GM18867 (cell line): ENCODE results near the gene S100A9.

Experiments
- ATAC-seq: cut with Tn5 transposase; IDR thresholded peaks from one replicate; pipeline ENCODE4 v1.9.1; 2021; ENCODE audit warnings: mild to moderate bottlenecking, moderate library complexity; ENCODE audit not compliant: unreplicated experiment

The S100A9 gene

DNA sequence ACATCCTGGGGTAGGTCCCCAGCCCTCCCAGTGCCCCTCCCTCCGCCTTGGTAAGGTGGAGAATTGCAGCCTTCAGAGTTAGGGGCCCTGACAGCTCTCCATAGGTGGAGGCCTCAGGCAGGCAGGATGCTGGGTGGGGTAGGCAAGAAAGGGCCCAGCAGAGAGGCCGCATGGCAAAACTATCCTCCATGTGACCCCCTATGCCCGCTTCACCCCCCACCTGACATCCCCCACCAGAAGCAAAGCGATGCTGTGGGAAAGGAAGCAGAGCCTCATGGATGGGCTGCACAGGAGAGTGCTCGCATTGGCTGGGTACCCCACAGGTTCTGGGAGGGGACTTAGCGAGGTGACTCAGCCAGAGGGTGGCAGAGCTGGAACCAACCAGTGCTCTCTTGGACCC lies 1.6 kb downstream of the S100A9 start:
- ATAC-seq, result no peak

DNA sequence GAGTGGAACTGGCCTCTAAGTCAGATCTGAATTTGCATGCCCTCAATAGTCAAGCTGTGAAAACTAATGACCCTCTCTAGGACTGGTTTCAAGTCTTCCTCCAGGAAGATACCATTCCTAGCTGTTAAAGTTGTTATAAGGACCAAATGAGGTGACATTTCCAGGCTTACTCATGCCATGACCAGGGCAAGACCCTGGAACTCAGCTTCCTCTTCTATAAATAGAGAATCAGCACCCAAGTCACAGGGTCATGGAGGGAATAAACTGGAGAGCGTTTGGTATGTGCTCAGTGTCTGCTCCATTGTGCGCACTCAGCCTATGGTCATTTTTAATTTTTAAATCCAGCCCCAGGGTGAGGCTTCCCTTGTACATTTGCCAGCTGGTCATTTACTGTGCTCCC lies 2.5 kb downstream of the S100A9 start:
- no peak for ATAC-seq

DNA sequence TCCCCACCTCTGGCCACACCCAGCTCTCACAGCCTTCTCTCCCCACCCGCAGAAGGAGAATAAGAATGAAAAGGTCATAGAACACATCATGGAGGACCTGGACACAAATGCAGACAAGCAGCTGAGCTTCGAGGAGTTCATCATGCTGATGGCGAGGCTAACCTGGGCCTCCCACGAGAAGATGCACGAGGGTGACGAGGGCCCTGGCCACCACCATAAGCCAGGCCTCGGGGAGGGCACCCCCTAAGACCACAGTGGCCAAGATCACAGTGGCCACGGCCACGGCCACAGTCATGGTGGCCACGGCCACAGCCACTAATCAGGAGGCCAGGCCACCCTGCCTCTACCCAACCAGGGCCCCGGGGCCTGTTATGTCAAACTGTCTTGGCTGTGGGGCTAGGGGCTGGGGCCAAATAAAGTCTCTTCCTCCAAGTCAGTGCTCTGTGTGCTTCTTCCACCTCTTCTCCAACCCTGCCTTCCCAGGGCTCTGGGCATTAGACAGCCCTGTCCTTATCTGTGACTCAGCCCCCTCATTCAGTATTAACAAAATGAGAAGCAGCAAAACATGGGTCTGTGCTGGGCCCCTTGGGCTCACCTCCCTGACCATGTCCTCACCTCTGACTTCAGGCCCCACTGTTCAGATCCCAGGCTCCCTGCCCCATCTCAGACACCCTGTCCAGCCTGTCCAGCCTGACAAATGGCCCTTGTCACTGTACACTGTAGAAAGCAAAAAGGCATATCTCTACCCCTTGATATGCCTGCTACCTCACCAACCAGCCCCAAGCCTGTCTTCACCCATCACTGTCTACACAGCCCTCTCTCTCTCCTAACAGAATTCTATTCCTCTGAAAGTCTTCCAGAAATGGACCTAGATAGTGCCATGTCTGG lies 3.2 kb downstream of the S100A9 start:
- no peak for ATAC-seq

DNA sequence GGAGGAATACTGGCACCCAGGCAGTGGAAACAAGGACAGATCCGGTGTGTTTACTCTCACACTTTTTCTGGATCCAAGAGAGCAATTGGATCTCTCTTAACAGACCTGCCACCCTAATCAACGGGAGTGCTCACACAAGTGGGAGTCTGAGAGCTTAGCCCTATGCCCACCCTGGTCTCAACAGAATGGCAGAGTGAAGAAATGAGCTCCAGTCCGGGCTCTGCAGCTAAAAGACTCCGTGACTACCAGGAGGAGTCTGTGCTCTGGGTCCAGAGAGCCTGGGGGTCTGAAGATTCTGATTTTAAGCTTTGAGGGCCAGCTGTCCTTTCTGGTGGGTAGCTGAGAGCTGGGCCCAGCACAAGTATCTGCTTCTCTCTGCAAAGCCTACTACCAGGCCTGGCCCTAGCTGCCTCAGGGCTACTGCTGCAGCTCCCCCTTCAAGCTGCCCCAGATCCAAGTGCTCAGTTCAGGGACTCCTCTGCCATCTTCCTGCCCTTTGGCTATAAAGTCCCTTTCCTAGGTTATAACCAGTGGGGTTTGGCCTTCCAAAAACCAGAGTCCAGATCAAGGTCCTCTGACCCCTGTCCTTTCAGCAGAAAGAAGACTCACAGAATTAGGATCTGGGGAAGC lies 3.9 kb downstream of the S100A9 start:
- ATAC-seq, result no peak

DNA sequence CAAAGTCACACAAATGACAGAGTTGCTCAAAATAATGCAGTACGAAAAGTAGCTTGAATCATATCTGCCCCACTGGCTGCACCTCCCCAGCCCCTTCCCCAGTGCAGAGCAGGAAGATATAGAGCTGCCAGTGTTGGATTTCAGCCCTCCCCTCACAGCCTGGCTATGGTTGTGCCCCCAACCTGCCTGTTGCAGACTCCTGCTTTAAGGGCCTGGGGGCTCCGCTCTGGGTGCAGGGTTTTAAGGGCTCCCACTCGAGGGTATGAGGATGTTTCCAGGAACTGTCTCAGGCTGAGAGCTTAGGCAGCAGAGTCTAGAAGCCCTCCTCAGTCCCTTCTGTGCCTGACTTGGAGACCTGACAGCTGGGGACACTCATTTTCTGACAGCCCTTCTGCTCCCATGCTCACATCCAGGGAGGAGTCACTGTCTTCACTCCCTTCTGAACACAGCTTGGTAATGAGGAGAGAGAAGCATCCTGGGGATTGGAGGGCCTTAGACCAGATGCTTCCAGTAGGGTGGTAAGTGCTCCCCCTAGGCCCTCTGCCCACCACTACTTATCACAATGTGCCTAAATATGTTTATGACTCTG lies 4.6 kb downstream of the S100A9 start:
- ATAC-seq, result no peak

DNA sequence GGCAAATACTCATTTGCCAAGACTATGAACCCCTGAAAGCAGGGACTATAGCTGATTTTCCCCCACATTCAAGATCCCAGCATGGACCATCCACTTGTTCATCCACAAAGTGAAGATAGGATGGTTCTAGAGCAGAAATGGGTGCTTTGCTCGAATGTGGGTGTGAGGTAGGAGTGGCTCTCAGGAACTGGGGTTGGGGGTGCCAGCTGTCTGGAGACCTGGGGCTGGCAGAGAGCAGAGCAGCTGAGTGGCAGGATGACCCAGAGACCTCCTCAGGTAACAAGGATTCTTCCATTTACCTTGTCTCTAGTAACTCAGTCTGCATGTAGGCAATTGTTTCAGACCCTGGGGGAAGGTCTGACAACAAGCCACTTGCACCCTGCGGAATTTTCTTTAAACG lies 6.0 kb downstream of the S100A9 start:
- ATAC-seq, result no peak

DNA sequence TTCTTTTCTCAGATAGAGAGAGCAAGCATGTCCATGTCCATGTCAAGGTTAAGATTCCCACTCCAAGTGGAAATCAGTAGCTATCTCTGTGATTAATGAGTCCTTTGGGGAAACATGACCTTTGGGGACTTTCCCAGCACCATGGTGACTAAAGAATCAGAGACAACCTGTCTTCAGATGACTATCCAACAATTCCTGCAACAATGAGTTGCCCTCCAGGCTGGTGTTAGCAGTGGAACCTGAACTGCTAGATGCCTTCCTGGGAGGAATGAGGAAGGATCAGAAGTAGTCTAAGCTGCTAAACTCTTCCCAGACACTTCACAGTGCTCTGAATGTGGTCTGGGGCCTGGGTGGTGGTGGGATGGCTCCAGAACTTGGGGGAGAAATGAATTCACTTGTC lies 6.5 kb downstream of the S100A9 start:
- no peak for ATAC-seq

DNA sequence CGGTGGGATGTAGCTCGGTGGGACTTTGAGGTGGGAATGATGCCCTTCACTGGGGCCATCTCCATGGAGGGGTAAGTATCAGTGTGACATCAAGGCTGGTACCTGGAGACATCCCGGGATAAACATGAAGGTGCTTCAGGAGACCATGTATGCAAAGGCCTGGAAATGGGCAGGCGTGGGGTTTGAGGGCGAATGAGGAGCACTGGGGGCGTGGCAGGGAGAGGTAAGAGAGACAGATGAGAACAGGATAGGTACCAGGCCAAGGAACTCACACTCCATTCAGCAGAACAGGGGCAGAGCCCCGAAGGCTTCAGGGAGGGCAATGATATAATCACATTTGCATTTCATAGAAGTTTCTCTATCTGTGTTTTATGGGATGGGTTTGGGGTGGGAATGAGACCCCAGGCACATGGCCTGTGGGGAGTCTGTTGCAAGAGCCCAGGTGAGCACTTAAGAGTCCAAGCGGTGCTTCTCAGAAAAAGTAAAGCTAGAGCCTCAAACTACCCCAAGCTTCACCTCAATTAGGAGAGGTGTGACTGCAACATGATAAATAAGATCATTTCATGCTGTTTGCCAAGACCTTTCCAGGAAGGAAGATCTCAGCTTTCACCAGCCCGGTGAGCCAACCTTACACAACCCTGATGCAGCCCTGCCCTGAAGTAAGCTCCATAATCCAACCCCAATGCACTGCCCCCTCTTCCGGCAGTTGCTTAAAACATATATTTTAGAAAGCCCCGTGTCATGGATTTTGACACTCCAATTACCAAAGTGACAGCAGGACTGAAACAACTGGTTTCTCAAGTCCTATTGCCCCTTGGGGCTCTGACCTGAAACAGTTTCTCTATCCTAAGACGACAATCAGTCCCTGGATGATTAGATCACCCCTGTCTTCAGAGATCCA lies 7.4 kb downstream of the S100A9 start:
- ATAC-seq, result no peak

DNA sequence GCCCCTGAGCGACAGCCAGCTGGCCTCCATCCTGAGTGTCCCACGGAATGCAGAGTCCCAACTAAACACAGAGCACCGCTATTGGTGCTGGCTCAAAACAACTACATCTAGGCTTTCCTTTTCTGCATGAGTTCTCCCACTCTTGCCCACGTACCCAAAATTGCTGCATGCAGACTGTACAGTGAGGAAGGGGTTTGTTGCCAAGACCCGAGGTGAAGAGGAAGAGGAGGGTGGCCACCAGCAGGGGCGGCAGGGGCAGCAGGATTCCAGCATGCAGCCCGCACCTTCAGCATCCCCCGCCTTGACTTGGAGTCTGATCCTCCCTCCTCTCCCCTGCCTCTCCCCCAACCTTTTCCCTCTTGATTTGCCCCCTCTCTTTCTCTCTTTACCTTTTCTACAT lies 8.0 kb downstream of the S100A9 start:
- no peak for ATAC-seq

DNA sequence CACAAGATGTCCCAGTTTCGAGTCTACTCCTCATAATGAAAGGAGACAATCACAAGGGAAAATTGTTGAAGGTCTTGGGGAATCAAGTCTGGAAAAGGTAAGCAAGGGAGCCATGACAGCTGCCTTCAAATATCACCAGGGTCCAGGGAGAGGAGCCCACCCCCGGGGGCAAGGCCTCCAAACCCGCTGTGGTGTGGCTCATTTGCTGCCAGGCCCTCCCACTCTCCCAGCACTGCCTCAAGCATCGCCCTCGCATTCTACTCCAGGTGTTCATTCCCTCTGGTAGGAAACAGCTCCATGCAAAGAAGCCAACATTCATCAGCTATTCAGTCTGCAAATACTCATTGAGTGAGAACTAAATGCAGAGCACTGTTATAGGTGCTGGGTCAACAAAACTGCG lies 8.6 kb downstream of the S100A9 start:
- ATAC-seq, result no peak

DNA sequence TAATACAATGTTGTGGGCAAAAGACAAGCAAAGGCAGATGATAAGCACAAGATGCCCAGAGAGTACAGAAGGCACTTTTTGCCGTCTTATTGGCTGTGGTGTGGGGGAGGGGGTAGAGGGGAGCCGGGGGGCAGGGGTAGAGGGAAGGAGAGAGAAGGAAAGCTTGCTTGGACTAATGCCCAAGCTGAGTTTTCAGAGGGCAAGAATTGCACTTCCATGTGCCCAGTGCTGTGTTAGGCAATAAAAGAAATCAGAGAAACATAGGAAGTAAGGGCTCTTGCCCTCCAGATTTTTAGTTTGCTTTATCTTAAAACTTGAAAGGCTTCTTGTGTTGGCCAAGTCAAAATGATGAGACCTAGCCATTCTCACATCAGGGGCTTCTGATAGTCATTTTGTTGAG lies 9.4 kb downstream of the S100A9 start:
- no peak for ATAC-seq

DNA sequence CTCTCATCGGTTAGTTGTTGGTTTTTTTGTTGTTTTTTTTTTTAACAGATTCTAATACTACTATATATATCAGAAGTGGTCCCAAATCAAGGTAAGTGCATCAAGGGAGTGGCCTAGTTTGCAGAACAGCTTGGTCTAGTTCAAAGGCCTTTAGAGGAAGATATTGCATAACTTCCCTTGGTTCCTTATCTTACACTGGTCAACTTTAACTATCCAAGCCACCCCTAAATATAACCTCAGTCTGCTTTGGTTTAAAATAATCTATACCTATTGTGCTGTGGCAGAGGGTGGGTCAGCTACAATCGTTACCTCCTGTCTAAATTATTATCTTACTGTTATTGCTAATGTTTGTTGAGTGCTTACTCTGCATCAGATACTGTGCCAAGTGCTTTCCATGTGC lies 10.8 kb downstream of the S100A9 start:
- no peak for ATAC-seq

DNA sequence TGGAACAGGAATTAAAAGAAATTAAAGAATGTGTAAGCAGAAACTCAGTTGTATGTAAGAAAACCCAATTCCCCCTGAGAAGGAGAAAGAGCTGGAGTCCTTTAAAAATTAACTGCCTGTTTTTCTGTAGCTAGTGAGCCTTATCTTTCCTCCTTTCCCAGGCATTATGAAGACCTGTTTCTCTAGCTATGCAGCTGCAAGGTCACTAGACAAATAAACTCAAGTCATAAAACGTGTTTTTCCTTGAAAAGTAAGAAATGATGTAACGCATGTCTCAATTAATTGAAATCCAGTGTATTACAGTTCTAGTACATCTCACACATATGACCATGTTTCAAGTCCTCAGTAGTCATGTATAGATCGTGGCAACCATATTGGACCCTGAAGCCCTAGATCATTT lies 12.5 kb downstream of the S100A9 start:
- no peak for ATAC-seq

DNA sequence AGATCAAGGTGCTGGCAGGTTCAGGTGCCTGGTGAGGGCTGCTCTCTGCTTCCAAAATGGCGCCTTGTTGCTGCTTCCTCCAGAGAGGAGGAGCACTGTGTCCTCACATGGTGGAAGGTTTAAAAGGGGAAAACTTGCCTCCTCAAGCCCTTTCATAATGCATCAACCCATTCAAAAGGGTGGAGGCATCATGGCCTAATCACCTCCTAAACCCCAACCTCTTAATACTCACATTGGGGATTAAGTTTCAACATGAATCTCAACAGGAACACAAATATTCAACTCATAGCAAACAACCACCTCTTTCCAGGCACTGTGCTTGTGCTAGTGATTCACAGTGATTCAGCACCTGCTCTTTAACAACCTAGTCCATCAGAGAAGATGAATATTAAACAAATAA lies 13.6 kb downstream of the S100A9 start:
- no peak for ATAC-seq

DNA sequence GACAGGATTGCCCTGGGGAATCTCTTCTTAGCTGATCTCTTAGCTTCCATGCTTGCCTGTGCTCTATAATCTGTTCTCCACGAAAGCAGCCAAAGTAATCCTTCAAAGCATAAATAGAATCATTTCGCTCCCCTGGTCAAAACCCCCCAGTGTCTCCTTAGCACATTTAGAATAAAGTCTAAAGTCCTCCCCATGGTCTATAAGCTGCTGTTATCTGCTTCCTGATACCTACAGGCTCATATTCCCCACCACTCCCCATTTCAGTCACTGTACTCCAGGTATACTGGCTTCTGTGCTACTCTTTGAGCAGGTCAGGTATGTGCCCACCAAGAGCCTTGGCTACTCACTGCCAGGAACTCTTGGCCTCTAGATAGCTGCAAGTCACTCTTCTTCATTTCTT lies 14.9 kb downstream of the S100A9 start:
- no peak for ATAC-seq

DNA sequence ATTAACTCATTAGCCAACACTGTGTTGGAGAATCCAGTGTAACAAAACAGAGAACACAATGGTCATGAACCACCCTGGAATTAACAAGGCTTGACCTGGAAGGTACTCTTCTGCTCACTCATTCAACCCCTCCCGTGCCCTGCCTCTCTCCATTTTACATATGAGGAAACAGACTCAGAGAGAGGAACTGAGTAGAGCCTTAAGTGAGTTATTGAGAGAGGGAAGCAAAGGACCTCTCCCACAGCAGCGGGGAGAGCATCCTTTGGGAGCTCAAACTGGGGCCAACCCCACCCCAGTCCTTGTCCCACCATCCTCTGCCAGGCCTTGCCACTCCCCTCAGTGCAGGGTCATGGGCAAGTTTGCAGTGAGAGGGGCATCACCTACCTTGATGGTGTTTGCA lies 16.4 kb downstream of the S100A9 start:
- ATAC-seq, result no peak

DNA sequence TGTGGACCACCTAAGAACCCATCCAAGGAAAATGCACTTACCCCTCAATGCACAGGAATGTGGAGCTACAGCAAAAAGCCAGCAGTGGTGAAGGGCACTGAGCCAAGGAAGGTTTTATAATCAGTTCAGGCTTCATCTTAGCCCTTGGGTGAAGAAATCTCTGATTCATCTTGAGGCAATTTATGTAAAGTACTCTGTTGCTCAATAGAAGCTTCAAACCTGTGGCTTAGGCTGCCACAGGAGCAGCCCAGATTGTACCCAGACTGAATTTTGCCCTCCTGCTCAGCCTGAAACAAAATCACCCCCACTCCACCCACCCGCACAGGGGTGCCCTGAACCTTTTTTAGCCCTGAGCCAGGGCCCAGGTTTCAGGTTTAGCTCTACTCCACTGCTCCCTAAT lies 17.9 kb downstream of the S100A9 start, which contains the start of gene S100A12:
S100A12 (minus strand) TSS at position 111 of the 400 bp plus-strand sequence. CDS start 1,029 bp downstream, outside the sequence.
- no peak for ATAC-seq

DNA sequence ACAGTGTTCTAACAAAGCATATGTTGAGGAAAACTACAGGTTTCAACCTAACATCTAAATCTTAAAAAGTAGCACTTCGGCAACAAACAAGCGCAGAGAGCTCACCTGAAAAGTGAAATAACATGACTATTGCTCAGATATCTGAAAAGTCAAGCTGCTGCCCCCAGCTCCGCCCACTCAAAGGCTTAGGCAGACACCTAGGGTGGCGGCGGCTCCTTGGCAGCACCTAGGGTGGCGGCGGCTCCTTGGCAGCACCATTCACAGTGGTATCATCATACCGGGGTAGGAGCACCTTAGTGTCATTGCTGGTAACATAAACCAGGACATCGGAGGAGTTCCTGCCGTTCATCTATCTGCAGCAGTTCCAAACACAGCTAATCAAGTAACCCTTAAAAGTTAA lies 21.9 kb downstream of the S100A9 start:
- ATAC-seq, result no peak

DNA sequence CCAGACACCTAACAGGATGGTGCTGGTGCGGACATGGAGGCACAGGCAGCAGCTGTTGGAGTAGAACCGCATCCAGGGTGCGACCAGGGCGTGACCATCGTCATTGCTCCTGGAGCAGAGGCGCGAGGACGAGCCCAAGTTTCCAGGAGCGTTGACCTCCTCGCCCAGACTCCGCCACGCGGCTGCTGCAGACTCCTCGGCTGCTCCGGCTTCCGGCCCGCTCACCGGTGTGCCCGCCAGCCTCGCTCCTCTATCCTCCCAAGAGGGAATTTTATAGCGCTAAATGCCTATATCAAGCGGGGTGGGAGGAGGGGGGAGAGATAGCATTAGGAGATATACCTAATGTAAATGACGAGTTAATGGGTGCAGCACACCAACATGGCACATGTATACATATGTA lies 23.1 kb downstream of the S100A9 start:
- no peak for ATAC-seq

DNA sequence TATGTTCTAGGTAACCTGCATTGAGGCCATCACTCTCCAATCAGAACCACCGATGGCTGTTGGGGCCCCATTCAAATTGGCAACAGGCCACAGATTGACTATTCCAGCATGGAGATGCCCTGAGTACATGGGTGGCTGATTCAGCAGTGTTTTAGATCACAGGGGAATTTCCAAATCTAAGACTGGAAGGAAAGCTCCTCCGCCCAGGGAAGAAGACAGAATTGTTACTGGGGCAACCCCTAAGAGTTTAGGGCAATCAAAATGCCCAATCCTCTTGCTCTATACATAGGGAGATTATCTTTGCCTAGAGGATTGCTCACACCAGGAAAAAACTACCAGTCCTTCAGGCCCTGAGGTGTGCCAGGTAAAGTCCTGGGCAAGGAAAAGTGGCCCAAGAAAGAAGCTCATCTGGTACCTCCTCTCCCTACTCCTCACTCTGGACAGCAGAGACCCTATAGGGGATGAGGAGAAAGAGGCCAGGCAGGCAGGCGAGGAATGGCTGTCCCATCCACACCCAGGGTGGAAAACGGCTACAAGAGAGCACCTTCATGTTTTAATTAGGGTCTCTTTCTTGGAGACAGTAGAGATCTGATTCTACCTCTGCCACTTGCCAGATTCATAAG lies 27.4 kb downstream of the S100A9 start:
- ATAC-seq, result no peak

DNA sequence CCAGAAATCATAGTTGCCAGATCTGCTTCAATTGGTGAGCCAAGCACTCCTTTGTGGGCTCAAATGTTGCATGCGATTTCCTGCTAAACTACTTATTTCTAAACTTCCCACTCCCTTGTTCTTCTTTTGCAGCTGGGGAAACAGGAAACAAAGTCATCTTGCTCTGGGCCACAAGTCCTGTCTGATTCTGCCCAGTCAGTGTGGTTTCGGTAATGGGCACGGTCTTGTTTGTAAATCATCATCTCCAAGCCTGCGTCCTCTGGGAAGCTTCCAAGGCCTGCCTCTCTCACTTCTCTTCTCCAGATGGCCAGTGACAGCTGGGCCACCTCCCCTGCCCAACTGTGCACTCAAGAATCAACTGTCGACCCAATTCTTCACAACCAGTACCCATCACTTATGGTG lies 28.8 kb downstream of the S100A9 start:
- no peak for ATAC-seq
